Activated T-helper 9 cell treated with anti-CD3 and anti-CD28 coated beads, Interleukin-2, amount 50 U/mL, for 16 hours (primary cell): ENCODE data around the gene UBN2.

ENCODE experiments used
- DNase-seq: peaks from one replicate; pipeline ENCODE4 v3.0.0-alpha.2; 2020; ENCODE audit warnings: low read depth

UBN2 gene

DNA sequence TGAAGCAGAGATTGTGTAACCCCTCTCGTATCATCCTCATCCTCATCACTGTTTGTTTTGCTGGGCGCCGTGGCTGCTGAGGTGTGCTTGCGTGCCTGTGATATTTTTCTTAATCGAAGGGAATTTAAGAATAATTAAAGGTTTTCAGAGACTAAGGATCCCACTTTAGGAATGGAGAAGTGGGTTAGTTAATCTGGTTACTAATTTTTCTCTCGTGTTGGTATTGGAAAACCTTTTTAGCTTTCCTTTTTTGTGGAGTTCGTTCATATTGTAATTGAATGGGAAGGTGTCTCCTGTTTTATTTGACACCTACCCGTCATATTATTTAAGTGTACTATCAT lies 1.3 kb downstream of the UBN2 start:
- DNase-seq = no peak

DNA sequence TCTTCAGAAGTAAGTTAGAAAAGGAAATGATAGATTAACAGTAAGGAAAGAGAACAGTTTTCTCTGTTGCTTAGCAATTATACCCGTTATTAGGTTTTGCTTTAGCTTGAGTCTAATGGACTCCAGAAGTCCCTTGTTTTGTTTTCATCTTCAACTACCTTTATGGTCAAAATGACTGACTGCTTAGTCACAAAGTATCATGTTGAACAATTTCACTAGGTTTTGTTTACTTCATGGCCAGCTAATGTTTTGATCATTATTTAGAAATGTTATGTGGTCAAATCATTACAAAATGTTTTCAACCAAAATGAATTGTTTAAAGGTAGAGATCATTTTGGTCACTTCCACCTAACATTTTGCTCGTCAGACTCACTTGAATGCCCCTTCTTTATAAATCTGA lies 1.9 kb downstream of the UBN2 start:
- DNase-seq = no peak

DNA sequence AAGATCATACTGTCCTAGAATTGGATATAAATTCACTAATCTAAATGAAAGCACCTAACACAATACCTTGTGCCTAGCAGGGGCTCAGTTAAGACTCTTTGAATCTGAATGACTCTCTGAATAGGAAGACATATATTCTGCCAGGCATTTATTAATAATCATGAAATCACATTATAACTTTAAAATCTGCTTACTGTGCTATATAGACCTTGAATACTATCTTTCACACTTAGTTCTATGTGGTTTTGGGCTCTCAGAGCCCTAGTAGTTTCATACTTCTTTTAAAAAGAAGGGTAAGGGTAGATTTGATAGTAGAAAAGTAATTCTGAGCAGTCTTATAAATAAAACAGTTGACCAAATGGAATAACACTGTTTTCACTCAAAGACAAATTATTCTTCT lies 10.2 kb downstream of the UBN2 start:
- DNase-seq = no peak

DNA sequence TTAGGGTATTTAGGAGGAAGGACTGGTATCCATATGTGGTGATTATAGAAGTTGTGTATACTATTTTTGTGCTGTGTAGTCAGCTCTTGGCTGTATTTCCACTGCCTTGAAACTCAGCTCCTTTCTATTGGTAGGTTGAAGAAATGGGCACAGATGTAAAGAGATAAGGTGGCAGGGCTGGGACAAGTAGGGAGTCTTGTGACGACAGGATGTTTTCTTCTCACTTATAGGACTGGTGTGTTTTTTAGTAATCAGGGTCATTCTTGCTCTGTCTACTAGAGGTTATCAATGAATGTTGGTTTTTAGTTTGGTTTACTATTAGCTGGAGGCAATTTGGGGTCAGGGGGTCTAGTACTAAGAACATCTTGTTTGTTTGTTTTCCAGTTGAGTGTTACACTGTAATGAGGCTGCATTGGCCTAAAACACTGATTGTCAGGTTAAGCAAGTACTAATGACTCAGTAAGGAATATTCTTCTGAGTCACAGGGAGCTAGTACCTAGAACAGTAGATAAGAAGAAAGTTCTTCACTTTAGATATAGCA lies 11.8 kb downstream of the UBN2 start:
- DNase-seq = no peak

DNA sequence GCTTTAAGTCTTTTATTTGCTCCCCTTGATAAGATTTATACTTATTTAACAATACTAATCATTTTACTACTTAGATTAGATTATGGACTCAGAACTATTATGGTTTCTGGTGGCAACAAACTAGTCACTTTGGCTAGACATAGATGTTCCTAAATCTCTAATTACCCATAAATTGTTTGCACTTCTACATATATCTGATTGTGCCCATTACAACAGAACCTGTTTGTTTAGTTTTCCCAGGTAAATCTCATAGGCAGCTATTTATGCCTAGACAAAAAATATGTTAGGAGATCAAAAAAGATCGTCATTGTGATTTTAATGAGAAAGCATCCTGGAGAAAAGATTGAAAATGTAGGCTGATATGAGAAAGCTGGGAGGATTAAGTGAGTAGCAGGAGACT lies 14.4 kb downstream of the UBN2 start:
- DNase-seq = no peak

DNA sequence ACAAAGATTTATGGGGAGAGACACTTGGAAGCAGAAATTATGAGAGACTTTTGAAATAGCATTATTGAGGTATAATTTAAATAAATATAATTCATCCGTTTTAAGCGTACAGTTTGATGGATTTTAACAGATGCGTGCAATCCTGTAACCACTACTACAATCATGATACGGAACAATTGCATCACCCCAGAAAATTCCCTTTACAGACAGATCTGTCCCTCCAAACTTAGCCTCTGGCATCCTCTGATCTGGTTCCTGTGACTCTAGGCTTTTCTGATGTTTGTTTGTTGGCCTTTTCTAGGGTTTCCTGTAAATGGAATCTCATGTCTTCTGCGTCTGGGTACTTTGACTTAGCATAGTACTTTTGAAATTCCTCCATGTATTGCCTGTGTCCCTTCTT lies 15.5 kb downstream of the UBN2 start:
- DNase-seq = no peak

DNA sequence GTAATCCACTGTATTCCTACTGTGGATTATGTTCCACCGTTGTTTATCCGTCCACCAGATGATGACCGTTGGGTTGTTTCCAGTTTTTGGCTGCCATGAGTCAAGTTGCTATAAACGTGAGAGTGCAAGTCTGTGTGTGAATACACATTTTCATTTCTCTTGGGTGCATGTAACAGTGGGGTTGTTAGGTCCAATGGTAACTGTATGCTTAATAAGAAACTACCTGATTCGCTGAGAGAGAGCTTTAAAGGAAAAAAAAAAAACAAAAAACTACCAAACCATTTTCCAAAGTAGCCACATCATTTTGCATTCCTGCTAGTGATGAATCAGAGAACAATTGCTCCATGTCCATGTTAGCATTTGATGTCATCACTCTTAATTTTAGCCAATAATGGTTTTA lies 15.9 kb downstream of the UBN2 start:
- no peak for DNase-seq

DNA sequence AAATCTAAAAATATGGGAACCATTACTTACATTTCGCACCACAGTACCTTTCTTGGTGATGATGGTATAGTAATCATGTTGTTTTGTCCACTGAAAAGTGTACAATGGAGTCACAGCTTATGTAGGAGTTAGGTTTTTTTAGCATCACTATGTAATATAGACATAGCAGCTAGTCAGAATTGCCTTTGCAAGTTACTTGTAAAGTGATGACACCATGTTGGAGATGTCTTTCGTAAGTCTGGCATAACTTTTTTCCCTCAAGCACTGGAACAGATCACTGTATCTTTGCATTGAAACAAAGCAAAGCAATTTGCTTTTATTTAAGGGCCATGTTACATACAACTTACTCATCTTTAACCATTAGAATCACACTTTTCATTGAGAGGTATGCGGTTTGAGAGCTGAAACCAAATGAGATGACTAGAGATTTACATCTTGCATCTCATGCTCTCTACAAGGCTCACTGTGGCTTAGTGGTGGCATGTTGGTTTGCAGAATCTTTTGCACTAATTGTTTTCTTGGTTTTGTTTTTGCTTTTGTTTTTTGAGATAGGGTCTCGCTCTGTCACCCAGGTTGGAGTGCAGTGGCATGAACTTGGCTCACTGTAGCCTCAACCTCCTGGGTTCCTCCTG lies 18.3 kb downstream of the UBN2 start:
- DNase-seq = no peak

DNA sequence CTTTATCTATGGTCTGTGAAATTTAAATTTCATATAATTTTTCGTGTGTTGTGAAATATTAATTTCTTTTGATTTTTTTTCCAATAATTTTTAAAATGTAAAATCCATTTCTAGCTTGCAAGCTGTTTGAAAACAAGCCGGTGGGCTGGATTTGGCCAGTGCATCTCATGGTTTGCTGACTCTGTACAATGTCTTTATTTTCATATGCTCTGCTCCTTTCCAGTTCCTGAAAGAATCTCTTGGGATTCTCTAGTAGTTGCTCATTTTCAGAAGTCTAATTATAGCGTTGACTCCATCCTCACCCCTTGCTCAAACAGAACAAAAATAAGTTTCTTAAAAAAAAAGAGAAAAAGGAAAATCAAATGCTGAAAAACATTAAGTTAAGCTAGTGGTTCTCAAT lies 21.4 kb downstream of the UBN2 start:
- DNase-seq = no peak

DNA sequence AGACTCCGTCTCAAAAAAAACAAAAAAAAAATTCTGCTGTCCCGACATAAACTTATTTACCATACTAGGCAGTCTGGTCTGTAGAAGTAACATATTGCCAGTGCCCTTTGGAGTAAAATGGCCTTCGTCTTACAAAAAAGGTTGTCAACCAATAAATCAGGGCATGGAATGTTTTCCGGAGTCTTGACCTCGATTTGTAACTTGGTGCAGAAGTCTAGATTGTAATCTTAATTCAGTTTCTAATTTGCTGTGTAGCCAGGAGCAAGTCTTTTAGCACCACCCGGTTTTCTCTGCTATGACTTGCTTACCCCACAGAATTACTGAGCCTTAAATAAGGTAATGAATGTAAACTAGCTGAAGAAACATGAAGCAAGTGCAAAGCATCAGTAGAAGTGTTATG lies 23.2 kb downstream of the UBN2 start:
- no peak for DNase-seq

DNA sequence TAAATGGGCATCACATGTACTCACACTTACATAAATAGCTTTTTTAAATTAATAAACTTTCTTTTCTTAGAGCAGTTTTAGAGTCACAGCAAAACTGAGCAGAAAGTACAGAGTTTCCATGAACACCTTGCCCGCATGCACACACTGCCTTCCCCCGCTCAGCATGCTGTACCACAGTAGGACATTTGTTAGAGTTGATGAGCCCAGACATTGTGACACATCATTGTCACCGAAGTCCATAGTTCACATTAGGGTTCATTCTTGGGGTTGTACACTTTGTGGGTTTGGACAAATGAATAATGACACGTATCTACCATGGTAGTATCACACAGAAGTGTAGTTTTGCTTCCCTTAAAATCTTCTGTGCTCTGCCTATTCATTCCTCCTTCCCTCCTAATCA lies 23.7 kb downstream of the UBN2 start:
- no peak for DNase-seq

DNA sequence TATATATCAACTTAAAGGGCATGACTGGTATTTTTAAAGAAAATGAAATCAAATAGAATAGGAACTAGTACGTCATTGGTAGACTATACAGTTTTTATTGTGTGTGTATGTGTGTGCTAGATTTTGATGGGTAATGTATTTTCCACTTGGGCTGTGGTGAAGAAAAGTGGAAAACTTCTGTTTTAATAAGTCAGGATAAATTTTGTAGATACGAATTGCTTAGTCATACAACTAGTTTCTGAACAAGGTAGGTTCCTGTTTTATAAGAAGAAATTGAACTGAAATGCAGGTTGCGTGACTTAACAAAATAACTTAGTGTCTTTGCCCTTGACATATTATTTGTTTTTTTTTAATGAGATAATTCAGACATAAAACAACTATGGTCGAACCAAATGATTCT lies 24.3 kb downstream of the UBN2 start:
- DNase-seq = no peak

DNA sequence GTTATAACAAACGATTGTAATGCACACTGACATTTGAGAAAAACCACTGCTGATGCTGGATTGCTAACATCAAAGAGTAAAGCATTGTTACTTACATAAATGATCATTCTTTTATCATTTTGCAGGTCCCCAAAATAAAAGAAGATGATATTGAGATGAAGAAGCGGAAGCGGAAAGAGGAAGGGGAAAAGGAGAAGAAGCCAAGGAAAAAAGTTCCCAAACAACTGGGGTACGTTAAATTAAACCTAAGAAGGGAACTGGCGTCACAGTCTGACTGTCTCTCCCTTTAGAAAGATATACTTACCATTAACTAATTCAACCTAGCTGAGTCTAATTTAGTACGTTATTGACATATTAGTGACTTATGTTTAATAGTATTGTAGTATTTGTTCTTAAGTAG lies 28.1 kb downstream of the UBN2 start:
- no peak for DNase-seq

DNA sequence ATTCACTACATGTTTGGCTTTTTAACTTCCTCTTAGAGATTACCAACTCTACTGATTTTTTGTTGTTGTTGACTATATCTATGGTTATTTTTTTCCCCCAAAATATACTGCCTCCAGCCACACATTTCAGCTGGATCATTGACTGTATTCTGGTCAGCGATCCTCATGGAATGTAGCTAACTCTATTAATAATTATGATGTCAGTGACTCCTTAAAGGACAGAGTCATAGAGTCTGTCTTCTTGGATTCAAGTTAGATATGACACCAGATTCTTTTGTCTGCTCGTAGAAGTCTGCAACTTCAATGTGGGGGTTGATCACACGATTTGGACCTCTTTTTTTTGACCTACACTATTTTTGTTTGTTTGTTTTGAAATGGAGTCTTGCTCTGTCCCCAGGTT lies 33.2 kb downstream of the UBN2 start:
- DNase-seq = no peak

DNA sequence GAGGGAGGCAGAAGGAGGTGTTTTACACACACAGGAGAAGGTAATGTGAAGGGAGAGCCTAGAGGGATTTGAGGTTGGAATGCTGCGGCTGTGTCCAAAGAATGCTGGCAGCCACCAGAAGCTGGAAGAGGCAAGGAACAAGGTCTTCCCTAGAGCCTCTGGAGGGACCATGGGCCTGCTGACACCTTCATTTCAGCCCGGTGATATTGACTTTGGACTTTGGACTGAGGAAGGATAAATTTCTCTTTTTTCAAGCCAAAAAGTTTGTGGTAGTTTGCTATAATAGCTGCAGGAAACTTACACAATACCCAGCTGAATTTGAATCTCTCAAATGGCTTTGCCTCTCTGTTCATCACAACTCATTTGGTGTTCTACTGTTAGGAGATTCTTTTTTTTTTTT lies 34.6 kb downstream of the UBN2 start:
- DNase-seq = no peak

DNA sequence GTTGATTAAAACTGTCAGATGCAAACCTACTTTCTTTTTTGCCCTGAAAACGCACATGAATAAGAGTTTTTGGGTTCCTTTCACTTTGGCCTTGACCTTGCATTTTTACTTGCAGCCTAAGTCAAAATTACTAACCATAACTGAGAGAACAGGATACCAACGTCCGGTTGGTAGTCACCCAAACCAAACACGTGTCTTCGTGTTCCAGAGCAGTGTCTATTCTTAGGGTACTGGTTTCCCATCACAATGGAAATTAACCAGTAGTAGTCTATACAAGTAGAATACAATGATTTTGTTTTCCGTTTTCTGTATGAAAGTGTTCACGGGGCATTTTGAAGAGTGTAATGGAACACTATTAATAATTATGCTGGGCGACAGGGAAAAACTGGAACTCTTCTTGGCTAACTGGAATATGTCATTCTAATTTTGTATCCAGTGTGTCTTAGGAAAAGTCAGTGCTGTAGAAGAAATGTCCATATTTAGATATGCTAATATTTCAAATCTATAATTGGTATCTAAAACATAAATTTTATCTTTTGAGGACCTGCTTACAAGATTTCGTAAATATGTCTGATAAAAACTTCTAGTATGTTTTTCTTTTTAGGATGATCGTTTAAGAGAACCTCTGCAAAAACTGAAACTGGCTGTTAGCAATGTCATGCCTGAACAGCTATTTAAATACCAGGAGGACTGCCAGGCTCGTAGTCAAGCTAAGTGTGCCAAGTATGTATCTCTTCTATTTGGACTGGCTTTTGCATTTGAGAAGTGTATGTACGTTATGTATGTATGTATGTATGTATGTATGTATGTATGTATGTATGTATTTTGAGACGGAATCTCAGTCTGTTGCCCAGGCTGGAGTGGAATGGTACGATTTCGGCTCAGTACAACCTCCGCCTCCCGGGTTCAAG lies 40.9 kb downstream of the UBN2 start:
- DNase-seq = no peak

DNA sequence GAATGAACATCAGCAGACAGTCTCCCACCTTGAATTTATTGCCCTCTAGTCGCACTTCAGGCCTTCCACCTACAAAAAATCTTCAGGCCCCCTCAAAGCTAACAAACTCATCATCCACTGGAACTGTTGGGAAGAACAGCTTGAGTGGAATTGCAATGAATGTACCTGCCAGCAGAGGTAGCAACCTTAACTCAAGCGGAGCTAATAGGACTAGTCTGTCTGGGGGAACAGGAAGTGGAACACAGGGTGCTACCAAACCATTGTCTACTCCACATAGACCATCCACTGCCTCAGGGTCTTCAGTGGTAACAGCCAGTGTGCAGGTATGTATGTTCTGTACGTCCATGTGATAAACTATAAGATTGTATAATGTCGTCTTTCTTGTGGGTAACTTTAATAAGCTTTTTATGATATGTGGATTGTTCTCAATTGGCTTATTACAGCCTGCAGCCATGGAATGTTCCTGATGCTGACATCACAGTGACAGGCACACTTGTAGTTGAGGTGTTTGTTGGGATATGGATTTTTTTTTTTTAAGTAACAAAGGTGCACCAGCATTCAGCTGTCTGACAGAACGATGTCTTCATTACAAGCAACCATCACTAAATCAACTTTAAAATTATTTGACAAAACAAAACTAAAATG lies 53.3 kb downstream of the UBN2 start:
- DNase-seq = no peak

DNA sequence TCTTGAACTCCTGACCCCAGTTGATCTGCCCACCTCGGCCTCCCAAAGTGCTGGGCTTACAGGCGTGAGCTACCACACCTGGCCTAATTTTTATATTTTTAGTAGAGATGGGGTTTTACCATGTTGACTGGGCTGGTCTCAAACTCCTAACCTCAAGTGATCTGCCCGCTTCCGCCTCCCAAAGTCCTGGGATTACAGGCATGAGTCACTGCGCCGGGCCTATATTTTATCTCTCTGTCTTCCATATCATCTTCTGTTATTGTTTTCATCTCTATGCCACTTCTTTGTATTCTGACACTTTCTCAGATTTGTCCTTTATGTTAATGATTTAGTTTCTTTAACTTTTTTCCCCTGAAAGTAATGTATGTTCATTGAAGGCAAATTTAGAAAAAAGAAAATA lies 55.1 kb downstream of the UBN2 start:
- no peak for DNase-seq

DNA sequence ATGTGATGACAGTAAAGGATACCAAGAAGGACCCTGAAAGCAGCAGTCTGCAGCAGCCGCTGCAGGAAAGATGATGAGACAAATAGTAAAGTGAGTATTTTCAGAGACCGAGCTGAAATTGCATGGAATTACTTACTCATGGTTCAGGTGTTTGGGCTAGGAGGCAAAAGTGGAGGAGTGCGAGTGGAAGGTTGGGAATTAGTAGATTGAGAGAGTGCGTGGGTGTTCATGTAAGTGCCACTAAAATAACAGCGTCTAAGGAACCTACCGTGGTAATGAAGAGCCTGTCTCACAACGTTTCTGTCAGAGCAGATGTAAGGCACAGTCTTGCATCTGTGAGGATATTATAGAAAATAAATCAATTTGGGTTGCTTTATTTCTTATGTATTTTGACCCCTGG lies 61.8 kb downstream of the UBN2 start:
- no peak for DNase-seq

DNA sequence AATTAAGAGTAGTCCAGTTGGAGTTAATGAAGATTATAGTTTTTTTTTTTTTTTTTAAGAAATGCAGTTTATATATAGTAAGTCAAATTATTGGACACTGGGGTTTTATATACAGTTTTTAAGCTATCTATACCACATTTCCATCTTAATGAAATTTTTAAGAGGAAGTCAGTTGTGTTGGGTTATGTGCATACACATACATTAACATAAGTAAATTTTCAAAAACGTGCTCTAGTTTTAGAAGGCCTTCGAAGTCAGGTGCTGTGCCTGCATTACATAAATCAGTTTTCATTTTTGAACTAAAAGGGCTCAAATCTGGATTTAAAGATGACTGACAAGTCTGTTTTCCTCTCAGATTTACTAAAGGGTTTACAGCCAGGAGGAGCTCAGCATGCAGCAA lies 62.5 kb downstream of the UBN2 start:
- no peak for DNase-seq

DNA sequence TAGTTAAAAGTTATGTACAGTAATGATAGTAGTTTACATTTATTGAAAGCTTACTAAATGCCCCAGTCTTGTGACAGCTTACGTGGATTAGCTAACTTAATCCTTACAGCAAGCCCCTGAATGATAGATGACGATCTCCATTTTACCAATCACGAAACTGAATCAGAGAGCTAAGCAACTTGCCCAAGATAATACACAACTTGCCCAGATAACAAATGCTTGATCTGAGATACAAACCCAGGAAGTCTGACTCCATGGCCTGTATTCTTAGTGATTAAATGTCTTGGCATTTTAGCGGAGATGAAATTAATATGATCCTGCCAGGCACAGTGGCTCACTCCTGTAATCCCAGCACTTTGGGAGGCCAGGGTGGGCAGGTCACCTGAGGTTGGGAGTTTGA lies 63.2 kb downstream of the UBN2 start:
- no peak for DNase-seq

DNA sequence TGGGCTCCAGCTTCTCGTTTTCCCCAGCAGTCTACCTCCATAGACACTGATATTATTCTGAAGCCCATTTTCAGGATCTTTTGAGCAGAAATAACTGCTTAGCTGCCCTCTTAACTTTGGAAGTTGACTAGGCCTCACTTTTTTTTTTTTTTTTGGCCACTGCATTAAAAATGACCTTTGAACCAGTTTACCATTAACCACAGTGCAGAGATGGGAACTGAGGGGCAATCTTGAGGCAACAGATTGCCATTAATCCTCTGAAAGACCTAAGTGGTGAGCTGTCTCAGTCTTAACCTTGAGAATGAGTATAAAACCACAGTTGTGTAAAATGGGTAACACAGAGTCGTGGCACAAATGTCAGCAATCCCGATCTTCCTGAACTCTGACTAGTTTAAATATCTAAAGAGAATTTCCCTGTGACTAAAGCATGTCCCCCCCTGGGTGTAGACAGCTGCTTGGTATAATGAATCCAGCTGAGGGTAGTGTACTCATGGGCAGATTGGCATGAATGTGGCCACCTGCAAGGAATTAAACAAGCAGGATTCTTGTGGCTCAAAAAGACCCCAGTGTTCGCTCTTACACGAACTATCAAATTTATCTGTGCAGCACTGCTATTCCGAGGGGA lies 64.0 kb downstream of the UBN2 start:
- DNase-seq = no peak

DNA sequence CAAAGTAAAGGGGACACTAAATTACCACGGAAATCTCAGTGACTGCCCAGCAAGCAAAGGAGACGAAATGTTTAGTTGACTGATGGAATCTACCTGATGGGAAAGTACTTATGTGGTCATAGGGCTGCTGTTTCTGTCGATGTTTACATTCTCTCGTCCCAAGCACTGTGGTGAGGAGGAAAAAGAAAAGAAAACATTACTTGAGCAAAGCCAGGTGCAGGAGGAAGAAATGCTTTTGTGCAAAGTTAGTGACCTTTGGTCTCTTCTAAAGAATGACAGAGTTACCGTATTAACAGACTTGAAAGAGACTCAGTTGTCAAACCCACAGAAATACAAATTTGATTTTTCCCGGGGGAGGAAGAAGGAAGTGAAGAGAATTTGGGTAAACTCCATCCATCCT lies 66.8 kb downstream of the UBN2 start:
- no peak for DNase-seq
